ENCODE results near the gene FRYL. TPM values are rescaled to one million over a fixed set of nuclear protein-coding genes. Genes with fewer than 3 reads are reported as not detected.
"Not testable (repeated sequence)": the region's sequence is repeated elsewhere in the genome, so short reads cannot be mapped to it uniquely, and the experiment has no call there.

The FRYL gene
- polyA plus RNA-seq, 1 donor, result 45.7 TPM

DNA sequence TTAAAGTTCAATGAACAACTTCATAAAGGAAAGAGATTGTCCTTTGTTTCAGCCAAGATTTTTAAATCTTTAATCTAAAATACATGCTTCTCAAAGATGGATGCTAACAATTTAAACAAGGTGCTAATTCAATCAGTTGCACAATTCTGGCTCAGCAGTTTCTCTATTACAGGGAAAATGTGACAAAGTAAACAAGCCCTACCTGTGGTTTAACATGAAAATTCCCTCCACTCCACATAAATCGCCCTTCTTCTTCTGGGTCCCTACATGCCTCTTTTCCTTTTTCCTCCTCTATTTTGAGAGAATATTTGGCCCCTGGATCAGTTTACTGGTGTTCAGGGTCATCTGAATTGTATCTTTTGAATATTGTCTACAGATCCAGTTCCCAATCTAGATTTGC, 80.6 kb downstream of the FRYL start:
- H3K27ac ChIP-seq (ENCODE audit: low read length), result peak overlapping the region; percentile 91
- H3K9me3 ChIP-seq (ENCODE audit: control insufficient read depth, low read depth, low read length), result no peaks in the 10 kb centered on the region
- no peak overlapping the region for H3K4me3 ChIP-seq (ENCODE audit: low read length)
- H3K36me3 ChIP-seq (ENCODE audit: control insufficient read depth, insufficient read depth, low read length), result no peaks in the 10 kb centered on the region
- H3K27me3 ChIP-seq (ENCODE audit: control insufficient read depth, insufficient read depth, low read length), result no peaks in the 10 kb centered on the region
- peaks cover 29% of the 10 kb centered on the region for H3K4me1 ChIP-seq (ENCODE audit: control insufficient read depth, insufficient read depth, low read length)
- peak; percentile 35 to 56 for DNase-seq
- 33% methylated on average over 1 of the region's 1 CpG for WGBS (ENCODE audit: insufficient coverage, low lambda C conversion rate)

DNA sequence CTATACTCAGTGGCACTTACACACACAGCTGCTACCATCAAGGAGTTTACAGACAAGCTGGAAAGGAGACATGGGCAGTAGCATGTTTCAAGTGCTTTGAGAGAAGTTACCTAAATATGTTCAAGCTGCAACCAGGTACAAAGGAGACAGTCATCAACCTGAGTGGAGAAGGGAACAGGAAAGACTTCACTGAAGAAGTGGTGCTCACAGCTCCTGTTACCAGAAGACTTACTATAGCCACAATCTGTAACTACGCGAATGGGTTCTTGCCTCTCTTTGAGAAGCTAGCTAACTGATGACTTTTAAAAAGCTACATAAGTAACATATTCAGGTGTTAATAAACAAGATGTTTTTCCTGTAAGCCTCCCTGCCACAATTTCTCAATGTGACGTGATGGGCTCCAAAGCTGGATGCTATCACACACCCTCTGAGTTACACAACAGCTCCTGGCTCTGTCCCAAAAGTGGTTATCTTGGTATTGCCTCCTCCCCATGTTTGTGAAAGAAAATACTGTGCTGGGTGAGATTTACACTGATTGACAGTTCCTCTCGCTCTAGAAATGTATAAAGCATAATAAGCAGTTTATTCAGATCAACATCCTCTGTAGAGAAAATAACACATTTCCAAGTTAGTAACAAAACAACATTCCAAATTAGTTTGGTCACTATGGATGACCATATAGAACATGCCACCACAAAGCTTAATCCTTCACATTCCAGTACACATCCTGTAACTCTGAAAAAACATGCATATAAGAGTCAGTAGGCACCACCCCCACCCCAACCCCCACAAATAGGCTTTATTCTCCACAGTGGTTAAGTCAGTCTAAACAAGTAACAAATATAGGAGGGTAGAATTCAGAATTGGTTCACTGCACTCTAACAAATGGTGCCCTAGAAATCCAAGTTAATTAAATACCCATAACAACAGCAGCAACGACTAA, 81.8 kb downstream of the FRYL start:
- H3K36me3 ChIP-seq (ENCODE audit: control insufficient read depth, insufficient read depth, low read length), result no peaks in the 10 kb centered on the region
- 0% methylated on average over 1 of the region's 5 CpGs for WGBS (ENCODE audit: insufficient coverage, low lambda C conversion rate)
- H3K4me3 ChIP-seq (ENCODE audit: low read length), result no peak overlapping the region
- no peaks in the 10 kb centered on the region for H3K27me3 ChIP-seq (ENCODE audit: control insufficient read depth, insufficient read depth, low read length)
- no peaks in the 10 kb centered on the region for H3K9me3 ChIP-seq (ENCODE audit: control insufficient read depth, low read depth, low read length)
- peak; percentile 38 to 74 for DNase-seq
- no peak overlapping the region for H3K27ac ChIP-seq (ENCODE audit: low read length)
- peaks cover 29% of the 10 kb centered on the region for H3K4me1 ChIP-seq (ENCODE audit: control insufficient read depth, insufficient read depth, low read length)

- not testable (repeated sequence) for H3K27ac ChIP-seq (ENCODE audit: low read length)
These were observed 82.6 kb downstream of the FRYL start for GRCh38 chr4:48697516-48697915.

DNA sequence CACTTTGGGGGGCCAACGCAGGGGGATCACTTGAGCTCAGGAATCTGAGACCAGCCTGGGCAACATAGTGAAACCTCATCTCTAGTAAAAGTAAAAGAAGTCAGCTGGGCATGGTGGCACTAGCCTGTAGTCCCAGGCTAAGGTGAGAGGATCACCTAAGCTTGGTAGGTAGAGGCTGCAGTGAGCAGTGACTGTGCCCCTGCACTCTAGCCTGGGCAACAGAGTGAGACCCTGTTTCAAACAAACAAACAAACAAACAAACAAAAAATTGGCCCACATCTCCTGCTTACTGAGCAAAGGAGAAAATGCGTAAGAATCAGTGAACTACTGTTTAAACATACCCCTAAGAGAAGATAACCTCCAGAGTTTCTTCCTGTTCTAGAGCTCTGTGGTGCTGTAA, 85.3 kb downstream of the FRYL start:
- no peaks in the 10 kb centered on the region for H3K9me3 ChIP-seq (ENCODE audit: control insufficient read depth, low read depth, low read length)
- no CpG with 5 or more reads among the region's 2 CpGs for WGBS (ENCODE audit: insufficient coverage, low lambda C conversion rate)
- H3K36me3 ChIP-seq (ENCODE audit: control insufficient read depth, insufficient read depth, low read length), result no peaks in the 10 kb centered on the region
- no peak for DNase-seq
- peaks cover 18% of the 10 kb centered on the region for H3K4me1 ChIP-seq (ENCODE audit: control insufficient read depth, insufficient read depth, low read length)
- no peaks in the 10 kb centered on the region for H3K27me3 ChIP-seq (ENCODE audit: control insufficient read depth, insufficient read depth, low read length)
- no peak overlapping the region for H3K4me3 ChIP-seq (ENCODE audit: low read length)
- no peak overlapping the region for H3K27ac ChIP-seq (ENCODE audit: low read length)

More at GRCh38 chr4:48697516-48697915, 82.6 kb downstream of the FRYL start:
- H3K27me3 ChIP-seq (ENCODE audit: control insufficient read depth, insufficient read depth, low read length); H3K36me3 ChIP-seq (ENCODE audit: control insufficient read depth, insufficient read depth, low read length); H3K4me3 ChIP-seq (ENCODE audit: low read length); H3K9me3 ChIP-seq (ENCODE audit: control insufficient read depth, low read depth, low read length); DNase-seq: not testable (repeated sequence)
- WGBS (ENCODE audit: insufficient coverage, low lambda C conversion rate), result 80% methylated on average over 2 of the region's 6 CpGs
- peaks cover 31% of the 10 kb centered on the region for H3K4me1 ChIP-seq (ENCODE audit: control insufficient read depth, insufficient read depth, low read length)

DNA sequence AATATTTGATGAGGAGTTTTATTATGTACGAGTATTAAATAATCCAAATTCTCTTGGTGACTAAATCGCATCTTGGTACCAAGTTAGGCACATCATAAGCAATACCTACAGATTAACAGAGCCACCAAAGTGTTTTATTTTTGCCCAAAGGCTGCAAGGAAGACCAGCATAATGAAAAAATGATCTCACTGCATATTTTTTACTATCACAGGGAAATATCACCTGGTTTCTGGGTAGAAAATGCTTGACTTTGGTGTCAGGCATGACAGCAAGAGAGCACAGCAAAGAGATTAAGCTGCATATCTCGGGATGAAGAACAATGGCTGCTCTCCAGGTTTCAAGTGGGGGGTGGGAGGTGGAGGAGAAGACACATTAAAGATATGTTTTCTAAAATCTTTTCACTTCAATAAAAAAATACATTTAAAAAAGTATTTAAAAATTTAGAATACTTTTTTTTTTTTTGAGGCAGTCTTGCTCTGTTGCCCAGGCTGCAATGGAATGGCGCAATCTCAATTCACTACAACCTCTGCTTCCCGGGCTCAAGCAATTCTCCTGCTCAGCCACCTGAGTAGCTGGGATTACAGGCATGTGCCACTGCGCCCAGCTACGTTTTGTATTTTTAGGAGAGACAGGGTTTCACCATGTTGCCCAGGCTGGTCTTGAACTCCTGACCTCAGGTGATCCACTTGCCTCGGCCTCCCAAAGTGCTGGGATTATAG, 86.1 kb downstream of the FRYL start:
- H3K27me3 ChIP-seq (ENCODE audit: control insufficient read depth, insufficient read depth, low read length), result no peaks in the 10 kb centered on the region
- WGBS (ENCODE audit: insufficient coverage, low lambda C conversion rate), result 80% methylated on average over 1 of the region's 8 CpGs
- H3K4me3 ChIP-seq (ENCODE audit: low read length), result no peak overlapping the region
- H3K27ac ChIP-seq (ENCODE audit: low read length), result no peak overlapping the region
- H3K36me3 ChIP-seq (ENCODE audit: control insufficient read depth, insufficient read depth, low read length), result no peaks in the 10 kb centered on the region
- no peaks in the 10 kb centered on the region for H3K9me3 ChIP-seq (ENCODE audit: control insufficient read depth, low read depth, low read length)
- H3K4me1 ChIP-seq (ENCODE audit: control insufficient read depth, insufficient read depth, low read length), result peaks cover 12% of the 10 kb centered on the region
- DNase-seq, result no peak

GRCh38 chr4:48692897-48693296, 87.2 kb downstream of the FRYL start:
- no peak overlapping the region for H3K4me3 ChIP-seq (ENCODE audit: low read length)
- H3K9me3 ChIP-seq (ENCODE audit: control insufficient read depth, low read depth, low read length), result no peaks in the 10 kb centered on the region
- peak overlapping the region; percentile 53 for H3K27ac ChIP-seq (ENCODE audit: low read length)
- WGBS (ENCODE audit: insufficient coverage, low lambda C conversion rate), result 57% methylated on average over 1 of the region's 2 CpGs
- H3K36me3 ChIP-seq (ENCODE audit: control insufficient read depth, insufficient read depth, low read length), result no peaks in the 10 kb centered on the region
- no peak for DNase-seq
- peaks cover 2% of the 10 kb centered on the region for H3K4me1 ChIP-seq (ENCODE audit: control insufficient read depth, insufficient read depth, low read length)
- H3K27me3 ChIP-seq (ENCODE audit: control insufficient read depth, insufficient read depth, low read length), result no peaks in the 10 kb centered on the region

- Histone ChIP-seq H3K9me3 (ENCODE audit: control insufficient read depth, low read depth, low read length) (no peaks in the 10 kb centered on the region), H3K36me3 (ENCODE audit: control insufficient read depth, insufficient read depth, low read length) (no peaks in the 10 kb centered on the region), H3K27ac (ENCODE audit: low read length) (peak overlapping the region; percentile 53), H3K4me1 (ENCODE audit: control insufficient read depth, insufficient read depth, low read length) (peaks cover 2% of the 10 kb centered on the region), H3K27me3 (ENCODE audit: control insufficient read depth, insufficient read depth, low read length) (no peaks in the 10 kb centered on the region), H3K4me3 (ENCODE audit: low read length) (no peak overlapping the region)
- DNase-seq, result peak in 1 of 2 donors; percentile 66
- WGBS (ENCODE audit: insufficient coverage, low lambda C conversion rate), result 33% methylated on average over 1 of the region's 2 CpGs
These were observed 88.0 kb downstream of the FRYL start for GRCh38 chr4:48692044-48692443.

- H3K36me3 ChIP-seq (ENCODE audit: control insufficient read depth, insufficient read depth, low read length), result no peaks in the 10 kb centered on the region
- no CpG with 5 or more reads among the region's 1 CpG for WGBS (ENCODE audit: insufficient coverage, low lambda C conversion rate)
- H3K27me3 ChIP-seq (ENCODE audit: control insufficient read depth, insufficient read depth, low read length), result no peaks in the 10 kb centered on the region
- DNase-seq, result no peak
- H3K27ac ChIP-seq (ENCODE audit: low read length), result no peak overlapping the region
- H3K9me3 ChIP-seq (ENCODE audit: control insufficient read depth, low read depth, low read length), result no peaks in the 10 kb centered on the region
- peaks cover 2% of the 10 kb centered on the region for H3K4me1 ChIP-seq (ENCODE audit: control insufficient read depth, insufficient read depth, low read length)
- H3K4me3 ChIP-seq (ENCODE audit: low read length), result no peak overlapping the region
These were observed 91.1 kb downstream of the FRYL start for GRCh38 chr4:48688953-48689352.

GRCh38 chr4:48687313-48688051, 92.6 kb downstream of the FRYL start:
- 72% methylated on average over 2 of the region's 10 CpGs for WGBS (ENCODE audit: insufficient coverage, low lambda C conversion rate)
- Histone ChIP-seq H3K36me3 (ENCODE audit: control insufficient read depth, insufficient read depth, low read length) (no peaks in the 10 kb centered on the region), H3K9me3 (ENCODE audit: control insufficient read depth, low read depth, low read length) (no peaks in the 10 kb centered on the region)

DNA sequence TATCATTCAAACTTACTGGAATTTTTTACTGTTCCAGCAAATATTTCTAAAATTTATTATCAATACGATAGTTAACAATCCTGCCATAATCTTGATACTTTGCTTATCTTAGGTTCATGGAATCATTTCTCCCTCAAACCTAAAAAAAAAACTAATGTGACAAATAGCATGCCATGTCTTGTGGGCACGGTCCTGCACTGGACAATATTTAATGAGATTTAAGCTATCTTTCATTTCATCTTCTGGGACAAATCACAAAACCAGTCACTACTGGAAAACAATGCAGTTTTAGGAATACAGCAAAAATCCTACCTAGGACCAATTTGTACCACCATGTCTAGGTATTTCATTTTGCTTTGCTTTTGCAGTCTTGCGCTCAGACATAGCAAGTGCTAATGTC, 93.7 kb downstream of the FRYL start:
- Histone ChIP-seq H3K36me3 (ENCODE audit: control insufficient read depth, insufficient read depth, low read length) (no peaks in the 10 kb centered on the region), H3K27ac (ENCODE audit: low read length) (no peak overlapping the region), H3K4me3 (ENCODE audit: low read length) (no peak overlapping the region), H3K9me3 (ENCODE audit: control insufficient read depth, low read depth, low read length) (no peaks in the 10 kb centered on the region), H3K4me1 (ENCODE audit: control insufficient read depth, insufficient read depth, low read length) (no peaks in the 10 kb centered on the region), H3K27me3 (ENCODE audit: control insufficient read depth, insufficient read depth, low read length) (no peaks in the 10 kb centered on the region)
- 71% methylated on average over 1 of the region's 3 CpGs for WGBS (ENCODE audit: insufficient coverage, low lambda C conversion rate)
- DNase-seq, result no peak

More at GRCh38 chr4:48687313-48688051, 92.6 kb downstream of the FRYL start:
- H3K4me3 ChIP-seq (ENCODE audit: low read length), result no peak overlapping the region
- DNase-seq, result no peak
- H3K27me3 ChIP-seq (ENCODE audit: control insufficient read depth, insufficient read depth, low read length), result no peaks in the 10 kb centered on the region
- no peak overlapping the region for H3K27ac ChIP-seq (ENCODE audit: low read length)
- no peaks in the 10 kb centered on the region for H3K4me1 ChIP-seq (ENCODE audit: control insufficient read depth, insufficient read depth, low read length)

Data from large intestine (tissue), 3 donors.